Inferior parietal cortex (tissue), 1 donor: ENCODE data around the gene MITF.

Experiments
- DNase-seq: peaks from one replicate; pipeline ENCODE4 v3.0.0-alpha.2; 2016; ENCODE audit errors: extremely low spot score

MITF gene

GRCh38 chr3:69739204-69740102 lies at the start of gene MITF:
MITF (plus strand) TSS chr3:69739464; CDS start chr3:69739598, 134 bp downstream.
- peak; percentile 93 for DNase-seq

- DNase-seq: no peak
Observed at GRCh38 chr3:69691860-69692259, 47.4 kb upstream of the MITF start.

- no peak for DNase-seq
Observed at GRCh38 chr3:69692761-69693160, 46.5 kb upstream of the MITF start.

- DNase-seq: no peak
Observed at GRCh38 chr3:69695443-69695842, 43.8 kb upstream of the MITF start.

GRCh38 chr3:69695933-69696332 lies 43.3 kb upstream of the MITF start:
- DNase-seq: no peak

GRCh38 chr3:69696367-69696766 lies 42.9 kb upstream of the MITF start:
- no peak for DNase-seq

GRCh38 chr3:69697381-69697780 lies 41.9 kb upstream of the MITF start:
- no peak for DNase-seq

GRCh38 chr3:69698728-69699127 lies 40.5 kb upstream of the MITF start:
- no peak for DNase-seq

- no peak for DNase-seq
Observed at GRCh38 chr3:69699183-69699582, 40.1 kb upstream of the MITF start.

GRCh38 chr3:69700949-69701348 lies 38.3 kb upstream of the MITF start:
- no peak for DNase-seq

- DNase-seq: no peak
Observed at GRCh38 chr3:69710153-69710977, 28.9 kb upstream of the MITF start.

- no peak for DNase-seq
Observed at GRCh38 chr3:69712269-69712668, 27.0 kb upstream of the MITF start.

- no peak for DNase-seq
Observed at GRCh38 chr3:69712933-69713332, 26.3 kb upstream of the MITF start.

- DNase-seq: no peak
Observed at GRCh38 chr3:69715204-69715603, 24.1 kb upstream of the MITF start.

GRCh38 chr3:69716119-69716518 lies 23.1 kb upstream of the MITF start:
- DNase-seq: no peak

GRCh38 chr3:69718866-69719586 lies 20.2 kb upstream of the MITF start:
- no peak for DNase-seq

GRCh38 chr3:69719587-69720122 lies 19.6 kb upstream of the MITF start:
- DNase-seq: no peak

GRCh38 chr3:69720824-69721223 lies 18.4 kb upstream of the MITF start:
- no peak for DNase-seq

GRCh38 chr3:69723389-69723788 lies 15.9 kb upstream of the MITF start:
- no peak for DNase-seq

GRCh38 chr3:69724722-69725435 lies 14.4 kb upstream of the MITF start:
- peak; percentile 30 for DNase-seq

GRCh38 chr3:69725994-69726571 lies 13.2 kb upstream of the MITF start:
- no peak for DNase-seq
